DOHH2 (cell line): ENCODE data around the gene NBEA.

Source experiments
- CTCF ChIP-seq: fragments of 200-600 bp; sonication (generic); IDR thresholded peaks from one replicate; pipeline ENCODE4 v1.5.1; 2014; ENCODE audit warnings: antibody characterized with exemption, mild to moderate bottlenecking, low read depth, low read length; ENCODE audit not compliant: poor library complexity, severe bottlenecking
- EZH2phosphoT487 ChIP-seq: fragments of 200-600 bp; sonication (generic); IDR thresholded peaks from 2 replicates; pipeline ENCODE4 v1.6.1; 2017; ENCODE audit warnings: borderline replicate concordance, mild to moderate bottlenecking, antibody characterized with exemption, low read length, moderate library complexity, mixed read lengths

- TF ChIP-seq CTCF (no peak), EZH2phosphoT487 (no peak)
These were observed 506.4 kb downstream of the NBEA start for GRCh38 chr13:35448465-35448864.
